IPS-15b (cell line): Measurements from ENCODE around the gene CEP170B.

Experiments used
- H3K27me3 ChIP-seq: one replicate; pipeline ENCODE4 v1.6.1; 2013; ENCODE audit warnings: low read length; ENCODE audit not compliant: control insufficient read depth, insufficient read depth
- H3K36me3 ChIP-seq: one replicate; pipeline ENCODE4 v1.6.1; 2013; ENCODE audit warnings: low read length; ENCODE audit not compliant: control insufficient read depth, insufficient read depth
- H3K4me1 ChIP-seq: one replicate; pipeline ENCODE4 v1.6.1; 2013; ENCODE audit warnings: mild to moderate bottlenecking, low read length; ENCODE audit not compliant: control insufficient read depth, insufficient read depth
- H3K4me3 ChIP-seq: one replicate; pipeline ENCODE4 v1.5.1; 2013; ENCODE audit warnings: low read depth, low read length
- H3K9ac ChIP-seq: one replicate; pipeline ENCODE4 v1.6.1; 2013; ENCODE audit warnings: low read depth, mild to moderate bottlenecking, low read length
- H3K9me3 ChIP-seq: one replicate; pipeline ENCODE4 v1.6.1; 2013; ENCODE audit warnings: mild to moderate bottlenecking, low read length; ENCODE audit not compliant: control insufficient read depth, insufficient read depth

The CEP170B gene

DNA sequence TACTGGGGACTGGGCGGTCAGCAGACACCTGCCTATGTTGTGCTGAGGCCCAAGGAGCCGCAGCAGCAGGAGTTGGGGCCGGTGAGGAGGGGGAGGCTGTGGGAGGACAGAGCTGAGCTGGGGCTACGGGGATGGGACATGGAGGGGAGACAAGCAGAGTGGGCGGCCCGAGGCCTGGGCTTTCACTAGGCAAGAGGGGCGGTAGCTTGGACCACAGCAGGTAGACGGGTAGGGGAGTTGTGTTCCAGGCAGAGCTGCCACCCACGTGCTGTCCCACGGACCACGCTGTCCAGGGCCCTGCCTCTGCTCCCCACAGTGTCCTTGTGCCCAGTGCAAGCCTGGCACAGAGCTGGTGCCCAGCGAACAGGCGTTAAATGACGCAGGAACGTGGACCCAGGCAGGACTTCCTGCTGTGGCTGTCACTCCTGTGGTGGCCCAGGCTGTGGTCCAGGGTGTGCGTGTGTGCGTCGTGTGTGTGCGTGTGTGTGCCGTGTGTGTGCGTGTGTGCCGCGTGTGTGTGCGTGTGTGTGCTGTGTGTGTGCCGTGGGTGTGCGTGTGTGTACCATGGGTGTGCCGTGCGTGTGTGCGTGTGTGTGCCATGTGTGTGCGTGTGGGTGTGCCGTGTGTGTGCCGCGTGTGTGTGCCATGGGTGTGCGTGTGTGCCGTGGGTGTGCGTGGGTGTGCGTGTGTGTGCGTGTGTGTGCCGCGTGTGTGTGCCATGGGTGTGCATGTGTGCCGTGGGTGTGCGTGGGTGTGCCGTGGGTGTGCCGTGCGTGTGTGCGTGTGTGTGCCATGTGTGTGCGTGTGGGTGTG, 6.8 kb downstream of the CEP170B start:
- Histone ChIP-seq H3K4me3 (no peak overlapping the region), H3K9me3 (no peaks in the 10 kb centered on the region), H3K4me1 (no peaks in the 10 kb centered on the region), H3K27me3 (no peaks in the 10 kb centered on the region), H3K36me3 (peaks cover 9% of the 10 kb centered on the region), H3K9ac (peak overlapping the region; percentile 3)

DNA sequence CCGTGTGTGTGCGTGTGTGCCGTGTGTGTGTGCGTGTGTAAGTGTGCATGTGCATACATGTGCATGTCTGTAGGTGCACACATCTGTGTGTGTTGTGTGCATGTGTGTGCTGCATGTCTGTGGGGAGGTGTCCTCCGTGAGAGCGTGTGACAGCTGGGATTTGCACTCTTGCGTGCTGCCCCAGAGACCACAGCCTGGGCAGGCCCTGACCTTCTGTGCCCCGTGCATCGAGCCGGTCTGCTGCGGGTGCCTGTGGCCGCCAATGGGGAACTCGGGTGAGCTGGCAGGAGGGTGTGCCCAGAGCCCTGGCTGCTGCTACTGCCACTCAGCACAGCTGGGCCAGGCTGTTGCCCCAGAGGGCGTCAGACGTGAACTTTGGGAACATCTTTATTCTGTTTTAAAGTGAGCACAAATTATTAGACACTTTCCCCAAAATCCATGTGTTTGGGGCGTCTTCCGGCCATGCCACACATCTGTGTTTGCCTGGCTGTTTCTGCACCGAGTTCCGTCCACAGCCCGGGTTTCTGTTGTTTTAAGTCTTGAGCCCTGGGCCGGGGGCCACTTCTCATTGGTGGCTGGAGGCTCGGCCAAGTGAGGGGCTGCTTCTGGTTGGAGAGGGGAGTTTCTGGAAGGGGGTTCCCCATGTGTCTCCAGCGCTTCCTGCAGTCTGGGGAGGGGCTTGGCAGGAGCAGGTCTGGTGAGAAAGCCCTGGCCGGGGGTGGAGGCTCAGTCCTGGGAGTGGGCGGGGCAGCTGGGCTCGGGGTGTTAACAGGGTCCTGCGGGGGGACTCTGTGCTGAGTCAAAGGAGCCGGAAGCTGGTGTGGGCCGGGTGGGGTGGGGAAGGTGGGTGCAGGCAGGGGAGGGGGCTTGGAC, 7.6 kb downstream of the CEP170B start:
- no peaks in the 10 kb centered on the region for H3K27me3 ChIP-seq
- no peak overlapping the region for H3K9ac ChIP-seq
- peaks cover 9% of the 10 kb centered on the region for H3K36me3 ChIP-seq
- no peaks in the 10 kb centered on the region for H3K4me1 ChIP-seq
- no peak overlapping the region for H3K4me3 ChIP-seq
- no peaks in the 10 kb centered on the region for H3K9me3 ChIP-seq

DNA sequence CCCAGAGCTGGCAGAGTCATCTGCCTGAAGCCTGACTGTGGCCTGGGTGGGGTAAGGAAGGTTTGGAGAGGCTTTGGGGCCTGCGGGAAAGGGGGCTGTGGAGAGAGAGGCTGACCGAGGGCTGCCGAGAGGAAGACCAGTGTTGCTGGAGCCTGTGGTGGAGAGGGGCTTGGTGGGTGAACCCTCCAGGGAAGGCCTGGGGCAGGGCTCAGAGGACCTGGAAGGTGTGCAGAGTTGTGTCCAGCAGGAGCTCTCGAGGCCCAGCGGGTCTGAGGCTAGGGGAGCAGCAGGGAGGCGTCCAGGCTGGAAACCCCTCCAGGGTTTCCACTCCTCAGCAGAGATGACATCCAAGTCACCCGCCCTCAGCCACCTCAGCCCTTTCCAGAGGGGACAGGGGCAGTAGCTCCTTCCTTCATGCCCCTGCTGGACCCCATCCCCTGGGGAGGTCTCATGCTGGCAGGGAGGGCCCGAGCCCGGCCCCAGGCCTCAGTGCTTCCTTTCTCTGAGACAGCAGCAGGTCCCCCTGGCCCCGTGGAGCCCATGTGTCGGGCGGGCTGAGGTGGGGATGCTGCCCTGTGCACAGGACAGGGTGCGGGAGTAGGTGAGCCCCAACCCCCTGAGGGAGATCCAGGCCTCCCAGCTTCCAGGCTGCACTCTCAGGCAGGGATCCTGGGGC, 8.4 kb downstream of the CEP170B start:
- H3K4me1 ChIP-seq: no peaks in the 10 kb centered on the region
- no peaks in the 10 kb centered on the region for H3K9me3 ChIP-seq
- H3K36me3 ChIP-seq: peaks cover 9% of the 10 kb centered on the region
- H3K4me3 ChIP-seq: no peak overlapping the region
- peak overlapping the region; percentile 24 for H3K9ac ChIP-seq
- no peaks in the 10 kb centered on the region for H3K27me3 ChIP-seq

DNA sequence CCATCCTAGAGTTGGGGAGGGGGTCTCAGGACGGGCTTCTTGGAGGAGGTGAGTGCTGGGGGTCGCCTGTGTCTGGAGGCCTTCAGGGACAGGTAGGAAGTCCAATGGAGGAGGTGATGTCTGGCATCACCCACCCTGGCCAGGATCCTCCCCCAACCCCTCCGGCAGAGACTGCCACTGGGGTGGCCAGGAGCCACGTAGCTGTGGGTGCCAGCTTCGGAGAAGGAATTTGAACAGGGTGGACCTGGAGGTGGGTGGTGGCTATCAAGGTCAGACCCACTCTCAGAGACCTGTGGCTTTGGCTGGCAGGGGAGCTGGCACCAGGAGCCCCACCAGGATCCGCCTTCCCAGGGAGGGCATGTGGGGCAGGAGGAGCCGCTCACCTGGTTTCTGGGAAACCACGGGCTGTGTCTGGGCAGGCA, 9.1 kb downstream of the CEP170B start:
- Histone ChIP-seq H3K27me3 (no peaks in the 10 kb centered on the region), H3K4me3 (no peak overlapping the region), H3K9me3 (no peaks in the 10 kb centered on the region), H3K9ac (no peak overlapping the region), H3K4me1 (no peaks in the 10 kb centered on the region), H3K36me3 (peaks cover 9% of the 10 kb centered on the region)

DNA sequence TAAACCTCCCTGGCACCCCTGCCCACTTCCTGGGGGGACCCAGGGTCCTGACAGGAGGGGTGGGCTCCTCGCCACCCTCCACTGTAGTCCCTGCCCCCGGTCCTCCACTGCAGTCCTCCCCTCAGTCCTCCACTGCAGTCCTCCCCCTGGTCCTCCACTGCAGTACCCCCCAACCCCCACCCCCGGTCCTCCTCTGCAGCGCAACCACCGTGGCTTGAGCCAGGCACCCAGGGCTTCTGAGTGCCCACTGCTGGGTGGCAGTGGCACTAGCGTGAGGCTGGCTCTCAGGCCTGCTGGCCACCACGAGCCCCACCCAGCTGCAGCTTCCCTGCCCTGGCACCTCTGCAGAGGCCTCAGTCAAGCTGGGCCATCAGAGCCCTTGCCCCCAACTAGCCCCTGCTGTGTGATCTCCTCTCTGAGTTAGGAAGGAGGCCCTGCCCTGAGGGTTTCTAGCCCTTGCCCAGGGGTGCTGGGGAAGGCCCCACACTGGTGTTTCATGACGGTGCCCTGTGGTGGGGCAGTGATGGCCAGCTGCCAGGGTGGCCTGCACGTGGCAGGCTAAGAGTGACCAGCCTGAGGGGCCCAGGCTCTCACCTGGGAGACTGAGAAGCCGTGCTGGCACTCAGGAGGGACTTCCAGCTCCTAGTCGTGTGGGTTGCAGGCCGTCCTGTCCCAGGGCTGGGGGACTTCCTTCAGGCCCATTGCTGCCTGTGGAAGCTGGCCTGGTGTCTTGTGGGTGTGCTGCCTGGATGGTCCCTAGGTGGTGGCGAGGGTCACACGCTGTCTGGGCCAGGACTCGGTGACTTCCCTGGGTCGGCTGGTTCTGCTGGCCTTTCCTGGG, 9.7 kb downstream of the CEP170B start:
- peaks cover 6% of the 10 kb centered on the region for H3K36me3 ChIP-seq
- H3K9me3 ChIP-seq: no peaks in the 10 kb centered on the region
- H3K9ac ChIP-seq: no peak overlapping the region
- H3K4me1 ChIP-seq: no peaks in the 10 kb centered on the region
- H3K4me3 ChIP-seq: no peak overlapping the region
- H3K27me3 ChIP-seq: no peaks in the 10 kb centered on the region

DNA sequence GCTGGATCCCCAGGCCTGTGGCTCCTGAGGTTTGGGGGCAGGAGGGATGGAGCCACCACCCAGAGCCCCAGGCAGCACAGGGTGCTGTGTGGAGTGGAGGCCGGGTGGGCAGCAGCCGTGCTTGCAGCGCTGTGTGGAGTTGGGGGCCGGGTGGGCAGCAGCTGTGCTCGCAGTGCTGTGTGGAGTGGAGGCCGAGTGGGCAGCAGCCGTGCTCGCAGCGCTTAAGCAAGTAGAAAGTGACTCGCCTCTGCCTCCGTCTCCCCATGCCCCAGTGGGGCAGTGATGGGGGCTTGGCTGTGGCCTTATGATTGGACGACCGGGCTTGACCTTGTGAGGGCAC, 10.3 kb downstream of the CEP170B start:
- H3K4me1 ChIP-seq: no peaks in the 10 kb centered on the region
- peaks cover 6% of the 10 kb centered on the region for H3K36me3 ChIP-seq
- no peak overlapping the region for H3K9ac ChIP-seq
- H3K27me3 ChIP-seq: no peaks in the 10 kb centered on the region
- H3K4me3 ChIP-seq: no peak overlapping the region
- H3K9me3 ChIP-seq: no peaks in the 10 kb centered on the region

DNA sequence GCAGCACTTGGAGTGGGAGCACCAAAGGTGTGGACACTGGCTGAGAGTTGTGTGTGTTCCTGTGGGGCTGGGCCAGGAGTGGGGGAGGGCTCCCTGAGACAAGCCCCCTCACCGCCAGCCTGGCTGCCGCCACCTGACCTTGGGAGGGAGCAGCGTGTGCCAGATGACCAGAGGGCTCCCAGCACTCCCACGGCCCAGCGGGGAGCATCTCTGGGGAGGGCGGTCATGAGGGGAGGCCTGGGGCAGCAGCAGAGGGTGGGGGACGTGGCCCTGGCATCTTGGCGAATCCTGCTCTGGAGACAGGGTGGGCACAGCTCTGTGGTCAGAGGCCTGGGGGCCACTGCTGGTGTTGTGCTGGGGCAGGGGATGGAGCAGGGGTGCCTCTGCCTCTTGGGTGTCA, 10.7 kb downstream of the CEP170B start:
- H3K4me1 ChIP-seq: no peaks in the 10 kb centered on the region
- H3K9ac ChIP-seq: no peak overlapping the region
- H3K27me3 ChIP-seq: no peaks in the 10 kb centered on the region
- no peak overlapping the region for H3K4me3 ChIP-seq
- H3K9me3 ChIP-seq: no peaks in the 10 kb centered on the region
- peaks cover 9% of the 10 kb centered on the region for H3K36me3 ChIP-seq

DNA sequence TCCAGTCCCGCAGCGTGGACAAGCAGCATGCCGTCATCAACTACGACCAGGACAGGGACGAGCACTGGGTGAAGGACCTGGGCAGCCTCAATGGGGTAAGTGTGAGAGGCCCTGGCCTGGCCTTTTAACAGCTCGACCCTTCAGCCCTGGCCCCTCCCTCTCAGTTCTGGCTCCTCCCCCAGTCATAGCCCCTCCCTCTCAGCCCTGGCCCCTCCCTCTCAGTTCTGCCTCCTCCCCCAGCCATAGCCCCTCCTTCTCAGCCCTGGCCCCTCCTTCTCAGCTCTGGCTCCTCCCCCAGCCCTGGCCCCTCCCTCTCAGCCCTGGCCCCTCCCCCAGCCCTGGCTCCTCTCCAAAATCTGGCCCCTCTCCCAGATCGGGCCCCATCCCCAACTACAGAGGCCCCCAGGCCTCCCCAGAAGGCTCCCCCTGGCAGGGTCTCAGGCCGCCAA, 11.2 kb downstream of the CEP170B start:
- Histone ChIP-seq H3K36me3 (peaks cover 11% of the 10 kb centered on the region), H3K9ac (no peak overlapping the region), H3K4me1 (no peaks in the 10 kb centered on the region), H3K9me3 (no peaks in the 10 kb centered on the region), H3K4me3 (no peak overlapping the region), H3K27me3 (no peaks in the 10 kb centered on the region)

DNA sequence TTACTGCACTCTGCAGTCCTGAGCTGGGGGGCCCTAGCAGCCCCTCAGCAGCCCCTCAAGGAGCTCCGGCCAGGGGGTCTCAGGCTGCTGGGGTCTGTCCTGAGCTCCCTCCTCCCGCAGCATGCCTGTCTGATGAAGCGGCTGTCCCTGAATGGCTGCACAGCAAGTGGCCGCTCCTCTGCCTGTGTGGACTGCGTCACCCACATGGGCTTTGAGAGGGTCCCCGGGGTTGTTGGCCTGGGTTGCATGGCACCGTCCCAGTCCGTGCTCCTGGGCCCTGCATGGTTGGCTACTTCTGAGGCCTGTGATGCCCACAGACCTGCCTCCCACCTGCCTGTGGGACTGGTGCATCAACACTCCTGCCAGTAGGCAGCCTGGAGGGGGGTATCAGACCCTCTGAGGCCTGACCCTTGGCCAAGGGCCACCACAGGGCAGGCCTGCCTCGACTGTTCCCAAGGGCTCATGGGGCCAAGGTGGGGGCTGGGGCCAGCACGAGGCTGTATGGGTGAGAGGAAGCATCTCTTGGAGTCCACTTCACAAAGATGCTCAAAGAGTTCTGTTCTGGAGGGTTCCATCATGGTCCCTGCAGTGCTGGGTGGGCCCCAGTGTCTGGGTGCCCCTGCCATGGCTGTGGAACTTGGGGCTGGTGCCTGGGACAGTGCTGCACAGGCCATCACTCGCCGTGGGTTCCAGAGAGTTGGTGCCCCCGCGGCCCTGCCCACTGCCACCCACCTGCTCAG, 12.2 kb downstream of the CEP170B start:
- Histone ChIP-seq H3K9me3 (no peaks in the 10 kb centered on the region), H3K9ac (no peak overlapping the region), H3K27me3 (no peaks in the 10 kb centered on the region), H3K4me1 (no peaks in the 10 kb centered on the region), H3K36me3 (peaks cover 11% of the 10 kb centered on the region), H3K4me3 (no peak overlapping the region)

DNA sequence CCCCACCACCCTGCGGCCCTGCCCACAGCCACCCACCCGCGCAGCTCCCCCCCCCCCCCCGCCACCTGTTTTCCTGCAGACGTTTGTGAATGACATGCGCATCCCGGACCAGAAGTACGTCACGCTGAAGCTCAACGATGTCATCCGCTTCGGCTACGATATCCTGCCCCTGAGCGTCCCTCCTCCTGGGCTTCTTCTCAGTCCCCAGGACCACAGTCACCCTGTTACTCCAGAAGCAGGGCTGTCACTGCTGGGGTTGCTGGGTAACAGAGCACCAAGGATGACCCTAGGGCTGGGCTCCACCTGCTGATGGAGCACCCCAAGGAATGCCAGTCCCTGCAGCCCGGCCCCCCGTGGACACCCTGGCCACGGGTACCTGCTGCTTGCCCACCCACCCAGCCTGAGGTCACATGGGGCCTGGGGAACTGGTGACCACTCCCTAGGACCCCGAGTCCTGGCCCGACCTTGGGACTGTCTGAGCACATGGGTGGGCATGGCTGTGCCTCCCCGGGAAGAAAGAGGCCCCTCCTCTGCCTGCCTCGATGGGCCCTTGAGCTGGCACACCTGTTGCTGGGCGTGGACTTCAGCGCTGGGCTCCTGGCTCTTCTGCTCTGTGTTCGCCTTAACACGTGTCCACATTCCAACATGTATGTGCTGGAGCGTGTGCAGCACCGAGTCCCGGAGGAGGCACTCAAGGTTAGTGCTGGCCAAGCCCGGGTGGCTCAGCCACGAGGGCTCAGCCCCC, 12.9 kb downstream of the CEP170B start:
- no peak overlapping the region for H3K9ac ChIP-seq
- H3K4me3 ChIP-seq: no peak overlapping the region
- no peaks in the 10 kb centered on the region for H3K27me3 ChIP-seq
- peaks cover 13% of the 10 kb centered on the region for H3K36me3 ChIP-seq
- no peaks in the 10 kb centered on the region for H3K9me3 ChIP-seq
- H3K4me1 ChIP-seq: no peaks in the 10 kb centered on the region
